HG02840 (cell line): ENCODE measurements around the gene ZNF79.

ENCODE experiments used
- ATAC-seq: cut with Tn5 transposase; IDR thresholded peaks from one replicate; pipeline ENCODE4 v1.9.1; 2021; ENCODE audit warnings: mild to moderate bottlenecking, moderate library complexity, moderate number of reproducible peaks; ENCODE audit not compliant: unreplicated experiment, low FRiP score

ZNF79 gene

DNA sequence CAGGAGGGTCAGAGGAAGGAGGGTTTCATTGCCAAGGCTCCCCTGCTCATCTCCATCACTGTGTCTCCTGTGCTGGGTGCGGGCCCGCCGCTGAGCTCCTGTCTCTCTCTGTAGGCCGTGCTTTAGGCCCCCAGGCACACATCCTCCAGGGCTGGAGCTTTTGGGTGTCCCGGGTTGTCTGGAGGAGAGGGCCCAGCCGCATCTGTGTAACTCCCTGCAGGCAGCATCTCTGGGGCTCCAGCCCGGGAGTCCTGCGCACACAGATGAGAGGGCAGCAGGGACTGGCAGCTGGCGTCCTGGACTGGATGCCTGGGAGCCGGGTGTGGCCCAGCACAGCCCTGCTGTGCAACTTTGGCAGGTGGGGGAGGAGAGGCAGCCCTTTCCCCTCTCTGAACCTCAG lies 67.3 kb downstream of the ZNF79 start:
- ATAC-seq = no peak

DNA sequence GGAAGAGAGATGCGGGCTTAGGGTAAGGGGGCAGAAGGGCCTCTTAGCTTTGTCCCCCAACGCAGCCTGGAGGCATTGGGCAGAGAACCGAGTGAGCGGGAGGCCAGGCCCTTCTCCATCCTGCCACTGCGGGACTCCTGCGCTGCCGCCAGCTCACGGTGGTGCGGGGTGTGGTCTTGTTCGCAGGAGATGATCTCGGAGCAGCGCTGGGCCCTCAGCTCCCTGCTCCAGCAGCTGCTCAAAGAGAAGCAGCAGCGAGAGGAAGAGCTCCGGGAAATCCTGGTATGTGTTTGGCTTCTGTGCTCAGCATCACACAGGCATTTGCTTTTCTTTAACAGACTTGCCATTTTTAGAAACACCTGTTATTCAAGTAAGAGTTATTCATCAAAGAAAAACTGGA lies 68.4 kb downstream of the ZNF79 start:
- no peak for ATAC-seq

DNA sequence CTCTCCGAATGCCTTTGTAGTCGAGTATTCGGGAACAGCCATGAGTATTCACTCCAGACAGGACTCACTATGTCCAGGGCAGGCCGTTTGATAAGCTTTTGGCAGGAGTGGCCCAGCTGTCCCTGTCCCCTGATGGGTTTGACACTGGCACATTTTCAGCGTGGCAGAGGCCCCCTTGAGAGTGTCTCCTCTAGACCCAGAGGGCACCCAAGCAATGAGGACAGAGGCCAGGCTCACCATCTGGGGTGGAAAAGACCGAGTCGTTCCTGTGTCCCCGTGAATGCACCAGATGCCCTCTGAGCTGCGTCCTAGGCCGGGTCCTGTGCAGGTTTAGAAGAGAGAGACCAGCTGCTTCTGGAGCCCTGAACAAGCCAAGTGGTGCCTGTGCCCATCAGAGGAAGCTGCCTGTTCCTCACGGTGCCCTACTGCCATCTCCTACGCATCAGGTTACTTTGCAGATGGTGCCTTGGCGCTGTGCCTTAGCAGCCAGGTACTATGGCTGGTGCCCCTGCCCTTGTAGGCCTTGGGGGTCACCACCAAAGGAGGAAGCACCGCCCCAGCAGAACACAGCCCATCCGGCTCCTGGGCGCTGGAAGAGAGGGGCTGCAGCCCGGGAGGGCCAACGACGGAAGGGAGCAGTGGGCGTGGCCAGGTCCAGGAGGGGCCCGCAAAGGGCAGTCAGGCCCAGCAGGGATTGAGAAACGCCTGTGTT lies 69.6 kb downstream of the ZNF79 start:
- no peak for ATAC-seq

DNA sequence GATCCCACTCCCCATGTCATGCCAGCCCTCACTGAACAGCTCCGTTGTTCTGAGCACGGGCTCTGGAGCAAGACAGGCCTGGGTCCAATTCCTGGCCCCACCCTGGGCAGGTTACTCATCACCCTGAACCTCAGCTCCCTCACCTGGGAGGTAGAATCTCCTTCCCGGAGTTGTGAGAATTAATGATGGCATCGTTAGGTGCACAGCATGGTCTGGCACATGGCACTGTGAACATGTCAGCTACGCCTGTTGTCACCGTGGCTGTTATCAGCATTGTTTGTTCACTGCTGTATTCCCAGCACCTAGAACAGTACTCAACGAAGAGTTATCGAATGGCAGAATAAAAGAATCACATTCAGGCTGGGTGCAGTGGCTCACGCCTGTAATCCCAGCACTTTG lies 70.1 kb downstream of the ZNF79 start:
- ATAC-seq = no peak
